Neural cell (in vitro differentiated cells): ENCODE measurements around the gene OVCA2.

Source experiments
- CTCF ChIP-seq: fragments of 450-650 bp; IDR thresholded peaks from 2 replicates; pipeline ENCODE4 v1.5.1; 2014; ENCODE audit warnings: antibody characterized with exemption, mild to moderate bottlenecking, moderate library complexity; ENCODE audit not compliant: poor library complexity, severe bottlenecking
- EP300 ChIP-seq: fragments of 450-650 bp; conservative IDR thresholded peaks from 2 replicates; pipeline ENCODE4 v1.6.1; 2014; ENCODE audit warnings: antibody characterized with exemption, mild to moderate bottlenecking, moderate library complexity; ENCODE audit not compliant: poor library complexity, severe bottlenecking
- MXI1 ChIP-seq: fragments of 450-650 bp; conservative IDR thresholded peaks from 2 replicates; pipeline ENCODE4 v1.6.1; 2014; ENCODE audit warnings: antibody characterized with exemption, mild to moderate bottlenecking; ENCODE audit not compliant: poor library complexity, severe bottlenecking
- POLR2AphosphoS5 ChIP-seq: IDR thresholded peaks from 2 replicates; pipeline ENCODE4 v1.6.1; 2012
- RAD21 ChIP-seq: fragments of 450-650 bp; conservative IDR thresholded peaks from 2 replicates; pipeline ENCODE4 v1.6.1; 2014; ENCODE audit warnings: antibody characterized with exemption, mild to moderate bottlenecking, moderate library complexity
- REST ChIP-seq: IDR thresholded peaks from 2 replicates; pipeline ENCODE4 v1.6.1; 2012; ENCODE audit warnings: borderline replicate concordance
- SMC3 ChIP-seq: fragments of 450-650 bp; conservative IDR thresholded peaks from 2 replicates; pipeline ENCODE4 v1.6.1; 2014; ENCODE audit warnings: antibody characterized with exemption, mild to moderate bottlenecking, moderate library complexity; ENCODE audit not compliant: poor library complexity
- TAF1 ChIP-seq: IDR thresholded peaks from 2 replicates; pipeline ENCODE4 v1.6.1; 2012; ENCODE audit warnings: low read depth

GRCh38 chr17:2085648-2085949 lies 43.8 kb downstream of the OVCA2 start:
- TF ChIP-seq CTCF (no peak), MXI1 (no peak), EP300 (no peak), TAF1 (no peak), REST (no peak), SMC3 (no peak), POLR2AphosphoS5 (no peak), RAD21 (no peak)
